IPS-NIHi7 (cell line): ENCODE measurements around the gene IMMP2L.

Experiments used
- DNase-seq: peaks from one replicate; pipeline ENCODE4 v3.0.0; 2012; ENCODE audit warnings: mixed read lengths; ENCODE audit errors: extremely low spot score

Gene IMMP2L

GRCh38 chr7:111159426-111159825 lies 402.9 kb downstream of the IMMP2L start:
- no peak for DNase-seq

GRCh38 chr7:111150709-111151108 lies 411.6 kb downstream of the IMMP2L start:
- DNase-seq, result no peak

GRCh38 chr7:111147708-111148533 lies 414.4 kb downstream of the IMMP2L start:
- no peak for DNase-seq

- DNase-seq, result no peak
Measured at GRCh38 chr7:111146136-111146535, 416.2 kb downstream of the IMMP2L start.

GRCh38 chr7:111145472-111145871 lies 416.8 kb downstream of the IMMP2L start:
- no peak for DNase-seq

GRCh38 chr7:111140091-111140865 lies 422.0 kb downstream of the IMMP2L start:
- no peak for DNase-seq

- no peak for DNase-seq
Measured at GRCh38 chr7:111138586-111138985, 423.7 kb downstream of the IMMP2L start.

- DNase-seq, result no peak
Measured at GRCh38 chr7:111138193-111138569, 424.1 kb downstream of the IMMP2L start.

- DNase-seq, result no peak
Measured at GRCh38 chr7:111137296-111138192, 424.7 kb downstream of the IMMP2L start.

GRCh38 chr7:111132833-111133232 lies 429.5 kb downstream of the IMMP2L start:
- DNase-seq, result no peak

- no peak for DNase-seq
Measured at GRCh38 chr7:111129435-111129834, 432.9 kb downstream of the IMMP2L start.

- DNase-seq, result no peak
Measured at GRCh38 chr7:111126987-111127386, 435.3 kb downstream of the IMMP2L start.

- no peak for DNase-seq
Measured at GRCh38 chr7:111115966-111116365, 446.3 kb downstream of the IMMP2L start.

- DNase-seq, result no peak
Measured at GRCh38 chr7:111113263-111114017, 448.9 kb downstream of the IMMP2L start.

GRCh38 chr7:111112439-111112838 lies 449.9 kb downstream of the IMMP2L start:
- DNase-seq, result no peak

- DNase-seq, result no peak
Measured at GRCh38 chr7:111108496-111108895, 453.8 kb downstream of the IMMP2L start.

- DNase-seq, result no peak
Measured at GRCh38 chr7:111108000-111108399, 454.3 kb downstream of the IMMP2L start.

GRCh38 chr7:111107579-111107978 lies 454.7 kb downstream of the IMMP2L start:
- no peak for DNase-seq

GRCh38 chr7:111105269-111105668 lies 457.0 kb downstream of the IMMP2L start:
- DNase-seq, result no peak

GRCh38 chr7:111104710-111105109 lies 457.6 kb downstream of the IMMP2L start:
- DNase-seq, result no peak

GRCh38 chr7:111103678-111104274 lies 458.5 kb downstream of the IMMP2L start:
- no peak for DNase-seq
